Right ventricle myocardium inferior (tissue), 1 donor: ENCODE measurements around the gene OR52D1. TPM values are rescaled to one million over a fixed set of nuclear protein-coding genes. Genes with fewer than 3 reads are reported as not detected.

Source experiments
- ATAC-seq: fragments of 200-7000 bp; cut with Tn5 transposase; one replicate; pipeline ENCODE4 v1.9.1; 2020; ENCODE audit warnings: mild to moderate bottlenecking, moderate library complexity
- DNase-seq: peaks from one replicate; pipeline ENCODE4 v3.0.0; 2021; ENCODE audit errors: missing footprints
- intact Hi-C: fragments of 100-400 bp; cut with DNase I; formaldehyde crosslinking; loops from one replicate; pipeline ENCODE4 v1.11.0; 2022
- long read RNA-seq: library from polyadenylated mRNA; unstranded; transcript quantifications from one replicate; pipeline ENCODE4 v2.0.0, GENCODE V29; 2021
- total RNA-seq: library from RNA; stranded (reverse); fragmentation: NEBNext Ultra II Directional; extraction: Animal tissue kit (Norgen Biotek cat#: 25700); gene quantifications from one replicate; pipeline ENCODE4 v1.2.1, GENCODE V29; 2021
- donor health status: DM: no; HTN: yes; CAD: no; lungs with severe emphysema.

Gene OR52D1
- not detected for total RNA-seq
- long read RNA-seq: 0 reads

- no peak for DNase-seq
- no peak for ATAC-seq
- intact Hi-C loops: no loop called here
These were observed at the start of gene OR52D1 for GRCh38 chr11:5488385-5488784. Gene OR52D1 (plus strand): TSS chr11:5488685. CDS start chr11:5488707, 22 bp downstream.

- ATAC-seq (no peak), DNase-seq (no peak)
- intact Hi-C loops: no loop called here
These were observed 47.1 kb upstream of the OR52D1 start, which contains the start of gene OR51I1 for GRCh38 chr11:5441414-5441813. Gene OR51I1 (minus strand): TSS chr11:5441514. CDS start chr11:5441514, 0 bp downstream.

- DNase-seq (no peak), ATAC-seq (no peak)
- intact Hi-C loops: no loop called here
These were observed 44.6 kb upstream of the OR52D1 start for GRCh38 chr11:5443835-5444393.

GRCh38 chr11:5449023-5449422, 39.5 kb upstream of the OR52D1 start, which contains the start of gene OR51I2:
Gene OR51I2 (plus strand): TSS chr11:5449323. CDS start chr11:5453489, 4,166 bp downstream.
- no peak for ATAC-seq

GRCh38 chr11:5449432-5449831, 39.1 kb upstream of the OR52D1 start:
- intact Hi-C loops: no loop called here
- ATAC-seq (no peak), DNase-seq (no peak)

More at GRCh38 chr11:5449023-5449422, 39.5 kb upstream of the OR52D1 start, which contains the start of gene OR51I2:
- intact Hi-C loops: no loop called here
- DNase-seq: no peak

GRCh38 chr11:5460983-5461621, 27.4 kb upstream of the OR52D1 start:
- no peak for DNase-seq
- no peak for ATAC-seq
- intact Hi-C loops: no loop called here

GRCh38 chr11:5467527-5467926, 21.0 kb upstream of the OR52D1 start:
- no peak for DNase-seq
- no peak for ATAC-seq
- intact Hi-C loops: no loop called here

- ATAC-seq: no peak
- intact Hi-C loops: loop anchor here (2.0 kb wide), 1 partner anchor 335 kb away; the partner anchor contains the start of gene OR52N2
- no peak for DNase-seq
These were observed 14.6 kb upstream of the OR52D1 start for GRCh38 chr11:5473921-5474320.

GRCh38 chr11:5476186-5476819, 12.2 kb upstream of the OR52D1 start:
- intact Hi-C loops: loop anchor here (2.0 kb wide), 1 partner anchor 76 kb away; no protein-coding TSS in a partner anchor
- ATAC-seq: no peak
- DNase-seq: no peak

GRCh38 chr11:5486003-5486402, 2.5 kb upstream of the OR52D1 start:
- ATAC-seq: no peak

GRCh38 chr11:5486421-5486820, 2.1 kb upstream of the OR52D1 start:
- DNase-seq (no peak), ATAC-seq (no peak)
- intact Hi-C loops: no loop called here

More at GRCh38 chr11:5486003-5486402, 2.5 kb upstream of the OR52D1 start:
- no peak for DNase-seq
- intact Hi-C loops: no loop called here

- ATAC-seq (no peak), DNase-seq (no peak)
- intact Hi-C loops: no loop called here
These were observed 414 bp downstream of the OR52D1 start for GRCh38 chr11:5488798-5489399.

GRCh38 chr11:5489576-5490357, 1.3 kb downstream of the OR52D1 start:
- DNase-seq: no peak
- intact Hi-C loops: no loop called here
- ATAC-seq: no peak

- ATAC-seq (no peak), DNase-seq (no peak)
- intact Hi-C loops: no loop called here
These were observed 11.2 kb downstream of the OR52D1 start for GRCh38 chr11:5499671-5500070.

GRCh38 chr11:5500393-5500801, 11.9 kb downstream of the OR52D1 start:
- DNase-seq: no peak
- intact Hi-C loops: no loop called here
- no peak for ATAC-seq

- intact Hi-C loops: no loop called here
- ATAC-seq: no peak
These were observed 16.0 kb downstream of the OR52D1 start for GRCh38 chr11:5504403-5504921.

GRCh38 chr11:5505363-5506048, 17.0 kb downstream of the OR52D1 start:
- intact Hi-C loops: no loop called here
- ATAC-seq: no peak
- DNase-seq: no peak

More at GRCh38 chr11:5504403-5504921, 16.0 kb downstream of the OR52D1 start:
- DNase-seq: no peak
